Tibial artery (tissue), 4 donors: ENCODE results near the gene LIPE.

Source experiments
- DNase-seq, 2 donors: peaks; one replicate each; pipeline ENCODE4 v3.0.0-alpha.2; 2019
- H3K27ac ChIP-seq, 2 donors: fragments of 200-600 bp; sonication (generic) in 1 of 2; 1 replicate in 1 of 2; 2 replicates in 1 of 2; pipeline ENCODE4 v1.5.1; 2018 to 2019; ENCODE audit warnings: mild to moderate bottlenecking in 1 of 2
- H3K27me3 ChIP-seq, 2 donors: fragments of 200-600 bp; sonication (generic) in 1 of 2; one replicate each; pipeline versions ENCODE4 v1.5.1 to v1.6.0; 2016 to 2019
- H3K36me3 ChIP-seq, 3 donors: fragments of 200-600 bp; sonication (generic) in 2 of 3; one replicate each; pipeline ENCODE4 v1.5.1; 2016 to 2019; ENCODE audit warnings: mild to moderate bottlenecking in 2 of 3
- H3K4me1 ChIP-seq, 4 donors: fragments of 200-600 bp; sonication (generic) in 2 of 4; 1 replicate in 3 of 4; 2 replicates in 1 of 4; pipeline ENCODE4 v1.5.1; 2016 to 2019
- H3K4me3 ChIP-seq, 2 donors: fragments of 200-600 bp; sonication (generic) in 1 of 2; 1 replicate in 1 of 2; 2 replicates in 1 of 2; pipeline ENCODE4 v1.5.1; 2018 to 2019; ENCODE audit warnings: mild to moderate bottlenecking in 2 of 2
- H3K9me3 ChIP-seq, 3 donors: fragments of 200-600 bp; sonication (generic) in 1 of 3; one replicate each; pipeline ENCODE4 v1.5.1; 2016 to 2019
- CTCF ChIP-seq, 2 experiments: fragments of 200-600 bp in 1 of 2; fragments of 450-650 bp in 1 of 2; IDR thresholded peaks; one replicate each; pipeline ENCODE4 v1.5.1; 2017 to 2019; ENCODE audit warnings: antibody characterized with exemption in 2 of 2, mild to moderate bottlenecking in 1 of 2, moderate library complexity in 1 of 2
- intact Hi-C: fragments of 100-400 bp; cut with DNase I; formaldehyde crosslinking; loops from one replicate; pipeline ENCODE4 v1.15.0; 2023; ENCODE audit warnings: low total_unique reads

LIPE gene

GRCh38 chr19:42471554-42472249 lies 44.5 kb upstream of the LIPE start:
- H3K27ac ChIP-seq, result no peak overlapping the region
- peaks cover 0 to 3% (median 0%) of the 10 kb centered on the region in 4 donors for H3K4me1 ChIP-seq
- intact Hi-C loops, result no loop called here
- no peaks in the 10 kb centered on the region for H3K36me3 ChIP-seq
- no peak for TF ChIP-seq CTCF (IDR thresholded peaks at IDR 0.05)
- H3K27me3 ChIP-seq, result peaks cover 0 to 15% of the 10 kb centered on the region in 2 donors
- DNase-seq, result no peak
- no peak overlapping the region for H3K4me3 ChIP-seq
- H3K9me3 ChIP-seq, result no peaks in the 10 kb centered on the region

GRCh38 chr19:42469311-42470235 lies 42.4 kb upstream of the LIPE start:
- no peak overlapping the region for H3K27ac ChIP-seq

GRCh38 chr19:42468273-42468796 lies 41.1 kb upstream of the LIPE start:
- intact Hi-C loops, result no loop called here
- no peaks in the 10 kb centered on the region for H3K36me3 ChIP-seq
- H3K4me3 ChIP-seq, result no peak overlapping the region
- DNase-seq, result no peak
- H3K27me3 ChIP-seq, result peaks cover 0 to 17% of the 10 kb centered on the region in 2 donors
- H3K27ac ChIP-seq, result no peak overlapping the region
- no peaks in the 10 kb centered on the region for H3K9me3 ChIP-seq
- H3K4me1 ChIP-seq, result peaks cover 0 to 3% (median 0%) of the 10 kb centered on the region in 4 donors
- no peak for TF ChIP-seq CTCF (IDR thresholded peaks at IDR 0.05)

More at GRCh38 chr19:42469311-42470235, 42.4 kb upstream of the LIPE start:
- H3K4me1 ChIP-seq, result peaks cover 0 to 3% (median 0%) of the 10 kb centered on the region in 4 donors
- TF ChIP-seq CTCF (IDR thresholded peaks at IDR 0.05), result no peak
- no peak for DNase-seq
- intact Hi-C loops, result no loop called here
- no peaks in the 10 kb centered on the region for H3K9me3 ChIP-seq
- peaks cover 0 to 17% of the 10 kb centered on the region in 2 donors for H3K27me3 ChIP-seq
- no peak overlapping the region for H3K4me3 ChIP-seq
- no peaks in the 10 kb centered on the region for H3K36me3 ChIP-seq

GRCh38 chr19:42467183-42467760 lies 40.1 kb upstream of the LIPE start:
- DNase-seq, result no peak
- no peak overlapping the region for H3K27ac ChIP-seq

More at GRCh38 chr19:42467183-42467760, 40.1 kb upstream of the LIPE start:
- Histone ChIP-seq H3K27me3 (peaks cover 0 to 12% of the 10 kb centered on the region in 2 donors), H3K4me1 (peaks cover 0 to 3% (median 0%) of the 10 kb centered on the region in 4 donors), H3K9me3 (no peaks in the 10 kb centered on the region), H3K36me3 (no peaks in the 10 kb centered on the region), H3K4me3 (no peak overlapping the region)
- intact Hi-C loops, result no loop called here
- no peak for TF ChIP-seq CTCF (IDR thresholded peaks at IDR 0.05)
